Hematopoietic multipotent progenitor cell (in vitro differentiated cells): ENCODE data around the gene CEP192. TPM values are rescaled to one million over a fixed set of nuclear protein-coding genes. Genes with fewer than 3 reads are reported as not detected.
A peak's percentile ranks its signal among the peaks of the same experiment; 100 is the strongest.
"Not testable (repeated sequence)": the region's sequence is repeated elsewhere in the genome, so short reads cannot be mapped to it uniquely, and the experiment has no call there.

Experiments
- DNase-seq, 3 donors: peaks; one replicate each; pipeline ENCODE4 v3.0.0-alpha.2; 2011 to 2015; ENCODE audit warnings: low read depth in 2 of 3, low spot score in 2 of 3
- total RNA-seq: library from RNA; depleted of rRNA; stranded (reverse); fragments of >200 nt; gene quantifications from one replicate; pipeline ENCODE4 v1.2.3, GENCODE V29; 2012

Gene CEP192
- total RNA-seq, 1 donor = 21.0 TPM

- DNase-seq = no peak
These were observed 104.3 kb downstream of the CEP192 start for GRCh38 chr18:13095466-13095865.

GRCh38 chr18:13096232-13096631, 105.1 kb downstream of the CEP192 start:
- DNase-seq = no peak

- no peak for DNase-seq
These were observed 105.6 kb downstream of the CEP192 start for GRCh38 chr18:13096719-13097118.

GRCh38 chr18:13098104-13098503, 106.9 kb downstream of the CEP192 start:
- not testable (repeated sequence) for DNase-seq

GRCh38 chr18:13099113-13099512, 108.0 kb downstream of the CEP192 start:
- DNase-seq = no peak

- DNase-seq = no peak
These were observed 109.9 kb downstream of the CEP192 start for GRCh38 chr18:13100942-13101658.

- DNase-seq = no peak
These were observed 110.6 kb downstream of the CEP192 start for GRCh38 chr18:13101659-13102197.

GRCh38 chr18:13103366-13103765, 112.2 kb downstream of the CEP192 start:
- DNase-seq = peak in 1 of 3 donors; percentile 16

- no peak for DNase-seq
These were observed 113.9 kb downstream of the CEP192 start for GRCh38 chr18:13105059-13105458.

GRCh38 chr18:13107074-13107473, 115.9 kb downstream of the CEP192 start:
- DNase-seq = no peak

- DNase-seq = no peak
These were observed 117.2 kb downstream of the CEP192 start for GRCh38 chr18:13108330-13108729.

GRCh38 chr18:13110559-13110958, 119.4 kb downstream of the CEP192 start:
- DNase-seq = no peak

- DNase-seq = peak in 2 of 3 donors; percentile 28 to 68
These were observed 121.8 kb downstream of the CEP192 start for GRCh38 chr18:13112982-13113381.

GRCh38 chr18:13120255-13120654, 129.1 kb downstream of the CEP192 start:
- DNase-seq = no peak

GRCh38 chr18:13120983-13121441, 129.8 kb downstream of the CEP192 start:
- no peak for DNase-seq

GRCh38 chr18:13124411-13124810, 133.2 kb downstream of the CEP192 start:
- no peak for DNase-seq

- DNase-seq = peak in 1 of 3 donors; percentile 64
These were observed 134.0 kb downstream of the CEP192 start for GRCh38 chr18:13125191-13125590.

- DNase-seq = no peak
These were observed 135.9 kb downstream of the CEP192 start for GRCh38 chr18:13126966-13127598.

GRCh38 chr18:13131283-13131682, 140.1 kb downstream of the CEP192 start:
- no peak for DNase-seq

GRCh38 chr18:13134551-13135401, 143.6 kb downstream of the CEP192 start:
- no peak for DNase-seq
